ENCODE results near the gene KRT39.
"Not testable (repeated sequence)": the region's sequence is repeated elsewhere in the genome, so short reads cannot be mapped to it uniquely, and the experiment has no call there.

The KRT39 gene

GRCh38 chr17:41009301-41009760 is 42.6 kb upstream of the KRT39 start:
- DNase-seq (ENCODE audit: low read depth): no peak
- no peak overlapping the region for H3K4me3 ChIP-seq (replicated peaks; ENCODE audit: low read depth, low read length)
- no peak for TF ChIP-seq CTCF (IDR thresholded peaks at IDR 0.05; ENCODE audit: low read length, missing control alignments)

GRCh38 chr17:41008811-41009210 is 42.1 kb upstream of the KRT39 start, which contains the start of gene KRTAP3-1:
Gene KRTAP3-1 (minus strand): TSS chr17:41009128. CDS start chr17:41009074, 54 bp downstream.
- DNase-seq (ENCODE audit: low read depth): no peak
- no peak within 1 kb of the TSS for H3K4me3 ChIP-seq (replicated peaks; ENCODE audit: low read depth, low read length)
- no peak for TF ChIP-seq CTCF (IDR thresholded peaks at IDR 0.05; ENCODE audit: low read length, missing control alignments)

- no peak for TF ChIP-seq CTCF (IDR thresholded peaks at IDR 0.05; ENCODE audit: low read length, missing control alignments)
- no peak overlapping the region for H3K4me3 ChIP-seq (replicated peaks; ENCODE audit: low read depth, low read length)
- no peak for DNase-seq (ENCODE audit: low read depth)
Measured at GRCh38 chr17:41004397-41004796, 37.6 kb upstream of the KRT39 start.

DNA sequence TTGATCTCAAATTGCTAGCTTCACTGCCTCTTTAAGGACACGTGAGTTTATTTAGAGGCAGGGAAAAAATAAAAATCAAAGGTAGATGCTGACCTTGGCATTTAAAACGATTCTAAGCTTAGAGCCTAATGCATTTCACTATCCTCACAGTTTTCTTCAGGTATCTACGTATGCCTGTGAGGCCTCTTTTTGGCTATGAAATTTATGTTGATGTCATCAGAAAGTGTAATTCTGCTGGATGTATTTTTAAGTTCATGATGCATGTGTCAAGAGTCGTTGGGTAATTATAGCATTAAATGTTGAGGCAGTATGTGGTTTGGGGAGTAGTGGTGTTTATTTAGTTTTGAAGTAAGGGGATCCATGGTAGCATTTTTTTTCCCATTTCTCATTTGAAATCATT is 37.2 kb upstream of the KRT39 start:
- TF ChIP-seq CTCF (IDR thresholded peaks at IDR 0.05; ENCODE audit: low read length, missing control alignments): no peak
- DNase-seq (ENCODE audit: low read depth): no peak

GRCh38 chr17:41002814-41003213 is 36.1 kb upstream of the KRT39 start:
- H3K4me3 ChIP-seq (replicated peaks; ENCODE audit: low read depth, low read length): no peak overlapping the region
- no peak for DNase-seq (ENCODE audit: low read depth)
- TF ChIP-seq CTCF (IDR thresholded peaks at IDR 0.05; ENCODE audit: low read length, missing control alignments): no peak

More for the DNA sequence above, 37.2 kb upstream of the KRT39 start:
- H3K4me3 ChIP-seq (replicated peaks; ENCODE audit: low read depth, low read length): no peak overlapping the region

- no peak overlapping the region for H3K4me3 ChIP-seq (replicated peaks; ENCODE audit: low read depth, low read length)
- TF ChIP-seq CTCF (IDR thresholded peaks at IDR 0.05; ENCODE audit: low read length, missing control alignments): no peak
Measured at GRCh38 chr17:41001795-41002194, 35.0 kb upstream of the KRT39 start.

GRCh38 chr17:40999563-40999962 is 32.8 kb upstream of the KRT39 start, which contains the start of gene KRTAP3-2:
Gene KRTAP3-2 (minus strand): TSS chr17:40999906. CDS start chr17:40999853, 53 bp downstream.
- not testable (repeated sequence) for DNase-seq (ENCODE audit: low read depth); H3K4me3 ChIP-seq (replicated peaks; ENCODE audit: low read depth, low read length)

More at GRCh38 chr17:41001795-41002194, 35.0 kb upstream of the KRT39 start:
- DNase-seq (ENCODE audit: low read depth): no peak
